NCI-H748 (cell line): Measurements from ENCODE around the gene AGAP3.
A peak's percentile ranks its signal among the peaks of the same experiment; 100 is the strongest.
"Not testable (repeated sequence)": the region's sequence is repeated elsewhere in the genome, so short reads cannot be mapped to it uniquely, and the experiment has no call there.

Experiments used
- DNase-seq: peaks from one replicate; lab custom pipeline; 2025; ENCODE audit not compliant: unreplicated experiment; lab: John Stamatoyannopoulos, UW

The AGAP3 gene

GRCh38 chr7:151085691-151086620, at the start of gene AGAP3:
AGAP3 (plus strand) TSS chr7:151086475; CDS start chr7:151086742, 267 bp downstream.
- peak; percentile 90 for DNase-seq

- DNase-seq = peak; percentile 25
These were observed 47.1 kb upstream of the AGAP3 start for GRCh38 chr7:151038951-151039849.

GRCh38 chr7:151039850-151040548, 46.3 kb upstream of the AGAP3 start:
- DNase-seq = no peak

GRCh38 chr7:151040616-151041375, 45.5 kb upstream of the AGAP3 start:
- no peak for DNase-seq

- DNase-seq = not testable (repeated sequence)
These were observed 42.8 kb upstream of the AGAP3 start for GRCh38 chr7:151043449-151043848.

GRCh38 chr7:151043959-151044358, 42.3 kb upstream of the AGAP3 start:
- no peak for DNase-seq

GRCh38 chr7:151045262-151045661, 41.0 kb upstream of the AGAP3 start:
- no peak for DNase-seq

- no peak for DNase-seq
These were observed 40.3 kb upstream of the AGAP3 start for GRCh38 chr7:151045967-151046366.

- DNase-seq = peak; percentile 25
These were observed 39.4 kb upstream of the AGAP3 start for GRCh38 chr7:151046603-151047573.

- no peak for DNase-seq
These were observed 38.1 kb upstream of the AGAP3 start, which contains the start of gene ASIC3 for GRCh38 chr7:151047976-151048815. ASIC3 (plus strand) TSS chr7:151048531; CDS start chr7:151048886, 355 bp downstream.

GRCh38 chr7:151048911-151049463, 37.3 kb upstream of the AGAP3 start:
- DNase-seq = no peak

GRCh38 chr7:151051108-151051507, 35.2 kb upstream of the AGAP3 start:
- DNase-seq = peak; percentile 37

- no peak for DNase-seq
These were observed 33.2 kb upstream of the AGAP3 start for GRCh38 chr7:151053096-151053495.

GRCh38 chr7:151053751-151054150, 32.5 kb upstream of the AGAP3 start:
- no peak for DNase-seq

GRCh38 chr7:151056283-151056665, 30.0 kb upstream of the AGAP3 start:
- DNase-seq = no peak

- DNase-seq = no peak
These were observed 29.4 kb upstream of the AGAP3 start for GRCh38 chr7:151056666-151057505.

- DNase-seq = peak; percentile 83
These were observed 28.7 kb upstream of the AGAP3 start, which contains the start of gene CDK5 for GRCh38 chr7:151057506-151057988. CDK5 (minus strand) TSS chr7:151057897; CDS start chr7:151057848, 49 bp downstream.
